ENCODE data around the gene DOHH. TPM values are rescaled to one million over a fixed set of nuclear protein-coding genes. Genes with fewer than 3 reads are reported as not detected.

DOHH gene
- total and polyA plus RNA-seq, 2 experiments from 2014 or later = 19.0 to 34.7 TPM

DNA sequence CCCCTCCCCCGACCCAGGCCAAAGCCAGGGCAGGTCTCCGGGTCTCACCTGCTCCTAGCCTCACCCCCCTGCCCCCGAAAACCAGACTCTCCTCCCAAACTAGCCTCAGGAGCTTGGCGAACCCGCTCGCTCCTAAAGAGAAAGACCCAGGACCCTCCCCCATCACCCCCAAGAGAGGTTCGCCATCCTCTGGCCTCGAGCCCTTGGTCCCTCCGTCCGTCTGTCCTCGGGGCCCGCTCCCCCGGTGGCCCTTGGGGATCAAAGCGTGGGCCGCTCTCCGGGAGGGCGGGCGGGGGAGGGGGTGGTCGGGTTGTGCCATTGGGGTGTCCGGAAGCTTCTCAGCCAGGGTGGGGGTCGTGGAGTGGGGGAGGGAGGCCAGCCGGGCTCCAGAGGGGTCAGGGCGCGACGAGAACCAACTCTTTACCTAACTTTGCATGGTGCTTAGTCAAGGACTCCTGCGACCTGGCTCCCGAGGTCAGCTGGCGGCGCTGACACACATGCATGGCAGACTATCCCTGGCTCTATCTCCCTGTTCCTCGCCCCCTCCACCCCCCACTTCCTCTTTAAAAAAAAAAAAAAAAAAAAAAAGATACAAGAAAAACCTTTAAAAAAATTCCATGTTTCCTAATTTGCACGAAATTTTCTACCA, 35.8 kb downstream of the DOHH start:
- H3K4me2 ChIP-seq = peak overlapping the region; percentile 86
- peaks cover 74% of the 10 kb centered on the region for H3K27me3 ChIP-seq (ENCODE audit: insufficient read depth)

More for the DNA sequence above, 35.8 kb downstream of the DOHH start:
- peaks cover 26% of the 10 kb centered on the region for H3K9me3 Mint-ChIP-seq
- H4K20me1 ChIP-seq (replicated peaks; ENCODE audit: insufficient read depth) = peaks cover 9% of the 10 kb centered on the region
- no peaks in the 10 kb centered on the region for H3K36me3 ChIP-seq (ENCODE audit: insufficient read depth)
- H3K9me2 ChIP-seq (ENCODE audit: insufficient read depth) = no peaks in the 10 kb centered on the region
- peaks cover 52% of the 10 kb centered on the region for H3K27me3 Mint-ChIP-seq (ENCODE audit: insufficient read depth, low read depth, poor library complexity)
- H2AFZ ChIP-seq = no peak overlapping the region
- no peaks in the 10 kb centered on the region for H3K79me2 ChIP-seq (replicated peaks; ENCODE audit: insufficient read depth)
- peaks cover 6% of the 10 kb centered on the region; the same call in 1 of the 2 replicates for H3F3A ChIP-seq (replicated peaks; ENCODE audit: low read depth)
- H3K4me1 Mint-ChIP-seq = peaks cover 7% of the 10 kb centered on the region
- H3K4me1 ChIP-seq (ENCODE audit: insufficient read depth) = peaks cover 20% of the 10 kb centered on the region
- H3K4me3 Mint-ChIP-seq = peak overlapping the region; percentile 60
- peaks cover 11% of the 10 kb centered on the region; the same call in 2 of the 3 replicates for H3K36me3 Mint-ChIP-seq (ENCODE audit: low read depth)
- ATAC-seq = peak; percentile 49
- H3K4me3 ChIP-seq = peak overlapping the region; percentile 65; the same call in 1 of the 2 replicates
- TF ChIP-seq, protein P1, sequence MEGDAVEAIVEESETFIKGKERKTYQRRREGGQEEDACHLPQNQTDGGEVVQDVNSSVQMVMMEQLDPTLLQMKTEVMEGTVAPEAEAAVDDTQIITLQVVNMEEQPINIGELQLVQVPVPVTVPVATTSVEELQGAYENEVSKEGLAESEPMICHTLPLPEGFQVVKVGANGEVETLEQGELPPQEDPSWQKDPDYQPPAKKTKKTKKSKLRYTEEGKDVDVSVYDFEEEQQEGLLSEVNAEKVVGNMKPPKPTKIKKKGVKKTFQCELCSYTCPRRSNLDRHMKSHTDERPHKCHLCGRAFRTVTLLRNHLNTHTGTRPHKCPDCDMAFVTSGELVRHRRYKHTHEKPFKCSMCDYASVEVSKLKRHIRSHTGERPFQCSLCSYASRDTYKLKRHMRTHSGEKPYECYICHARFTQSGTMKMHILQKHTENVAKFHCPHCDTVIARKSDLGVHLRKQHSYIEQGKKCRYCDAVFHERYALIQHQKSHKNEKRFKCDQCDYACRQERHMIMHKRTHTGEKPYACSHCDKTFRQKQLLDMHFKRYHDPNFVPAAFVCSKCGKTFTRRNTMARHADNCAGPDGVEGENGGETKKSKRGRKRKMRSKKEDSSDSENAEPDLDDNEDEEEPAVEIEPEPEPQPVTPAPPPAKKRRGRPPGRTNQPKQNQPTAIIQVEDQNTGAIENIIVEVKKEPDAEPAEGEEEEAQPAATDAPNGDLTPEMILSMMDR (conservative IDR thresholded peaks at IDR 0.05; ENCODE audit: low read depth in 2 of 2) = 0 out of 4 replicates have a peak, but pooled peaks of 1 of the 2 experiments have one; percentile 2
- TF ChIP-seq, protein P2, sequence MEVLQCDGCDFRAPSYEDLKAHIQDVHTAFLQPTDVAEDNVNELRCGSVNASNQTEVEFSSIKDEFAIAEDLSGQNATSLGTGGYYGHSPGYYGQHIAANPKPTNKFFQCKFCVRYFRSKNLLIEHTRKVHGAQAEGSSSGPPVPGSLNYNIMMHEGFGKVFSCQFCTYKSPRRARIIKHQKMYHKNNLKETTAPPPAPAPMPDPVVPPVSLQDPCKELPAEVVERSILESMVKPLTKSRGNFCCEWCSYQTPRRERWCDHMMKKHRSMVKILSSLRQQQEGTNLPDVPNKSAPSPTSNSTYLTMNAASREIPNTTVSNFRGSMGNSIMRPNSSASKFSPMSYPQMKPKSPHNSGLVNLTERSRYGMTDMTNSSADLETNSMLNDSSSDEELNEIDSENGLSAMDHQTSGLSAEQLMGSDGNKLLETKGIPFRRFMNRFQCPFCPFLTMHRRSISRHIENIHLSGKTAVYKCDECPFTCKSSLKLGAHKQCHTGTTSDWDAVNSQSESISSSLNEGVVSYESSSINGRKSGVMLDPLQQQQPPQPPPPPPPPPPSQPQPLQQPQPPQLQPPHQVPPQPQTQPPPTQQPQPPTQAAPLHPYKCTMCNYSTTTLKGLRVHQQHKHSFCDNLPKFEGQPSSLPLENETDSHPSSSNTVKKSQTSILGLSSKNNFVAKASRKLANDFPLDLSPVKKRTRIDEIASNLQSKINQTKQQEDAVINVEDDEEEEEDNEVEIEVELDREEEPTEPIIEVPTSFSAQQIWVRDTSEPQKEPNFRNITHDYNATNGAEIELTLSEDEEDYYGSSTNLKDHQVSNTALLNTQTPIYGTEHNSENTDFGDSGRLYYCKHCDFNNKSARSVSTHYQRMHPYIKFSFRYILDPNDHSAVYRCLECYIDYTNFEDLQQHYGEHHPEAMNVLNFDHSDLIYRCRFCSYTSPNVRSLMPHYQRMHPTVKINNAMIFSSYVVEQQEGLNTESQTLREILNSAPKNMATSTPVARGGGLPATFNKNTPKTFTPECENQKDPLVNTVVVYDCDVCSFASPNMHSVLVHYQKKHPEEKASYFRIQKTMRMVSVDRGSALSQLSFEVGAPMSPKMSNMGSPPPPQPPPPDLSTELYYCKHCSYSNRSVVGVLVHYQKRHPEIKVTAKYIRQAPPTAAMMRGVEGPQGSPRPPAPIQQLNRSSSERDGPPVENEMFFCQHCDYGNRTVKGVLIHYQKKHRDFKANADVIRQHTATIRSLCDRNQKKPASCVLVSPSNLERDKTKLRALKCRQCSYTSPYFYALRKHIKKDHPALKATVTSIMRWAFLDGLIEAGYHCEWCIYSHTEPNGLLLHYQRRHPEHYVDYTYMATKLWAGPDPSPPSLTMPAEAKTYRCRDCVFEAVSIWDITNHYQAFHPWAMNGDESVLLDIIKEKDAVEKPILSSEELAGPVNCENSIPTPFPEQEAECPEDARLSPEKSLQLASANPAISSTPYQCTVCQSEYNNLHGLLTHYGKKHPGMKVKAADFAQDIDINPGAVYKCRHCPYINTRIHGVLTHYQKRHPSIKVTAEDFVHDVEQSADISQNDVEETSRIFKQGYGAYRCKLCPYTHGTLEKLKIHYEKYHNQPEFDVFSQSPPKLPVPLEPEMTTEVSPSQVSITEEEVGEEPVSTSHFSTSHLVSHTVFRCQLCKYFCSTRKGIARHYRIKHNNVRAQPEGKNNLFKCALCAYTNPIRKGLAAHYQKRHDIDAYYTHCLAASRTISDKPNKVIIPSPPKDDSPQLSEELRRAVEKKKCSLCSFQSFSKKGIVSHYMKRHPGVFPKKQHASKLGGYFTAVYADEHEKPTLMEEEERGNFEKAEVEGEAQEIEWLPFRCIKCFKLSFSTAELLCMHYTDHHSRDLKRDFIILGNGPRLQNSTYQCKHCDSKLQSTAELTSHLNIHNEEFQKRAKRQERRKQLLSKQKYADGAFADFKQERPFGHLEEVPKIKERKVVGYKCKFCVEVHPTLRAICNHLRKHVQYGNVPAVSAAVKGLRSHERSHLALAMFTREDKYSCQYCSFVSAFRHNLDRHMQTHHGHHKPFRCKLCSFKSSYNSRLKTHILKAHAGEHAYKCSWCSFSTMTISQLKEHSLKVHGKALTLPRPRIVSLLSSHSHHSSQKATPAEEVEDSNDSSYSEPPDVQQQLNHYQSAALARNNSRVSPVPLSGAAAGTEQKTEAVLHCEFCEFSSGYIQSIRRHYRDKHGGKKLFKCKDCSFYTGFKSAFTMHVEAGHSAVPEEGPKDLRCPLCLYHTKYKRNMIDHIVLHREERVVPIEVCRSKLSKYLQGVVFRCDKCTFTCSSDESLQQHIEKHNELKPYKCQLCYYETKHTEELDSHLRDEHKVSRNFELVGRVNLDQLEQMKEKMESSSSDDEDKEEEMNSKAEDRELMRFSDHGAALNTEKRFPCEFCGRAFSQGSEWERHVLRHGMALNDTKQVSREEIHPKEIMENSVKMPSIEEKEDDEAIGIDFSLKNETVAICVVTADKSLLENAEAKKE (CRISPR knock-in tag; IDR thresholded peaks at IDR 0.05) = no peak
- no peak overlapping the region for H3K27ac ChIP-seq (ENCODE audit: low read depth)
- no peak overlapping the region for H3K27ac Mint-ChIP-seq
- DNase-seq (ENCODE audit: low spot score) = peak; percentile 67
